BLaER1 (cell line): ENCODE measurements around the gene GALNT10.

Experiments used
- H3K27ac ChIP-seq: shearing (Covaris generic); formaldehyde crosslinking; 2 replicates; pipeline ENCODE4 v1.8.1; 2022
- H3K27me3 ChIP-seq: shearing (Covaris generic); formaldehyde crosslinking; 2 replicates; pipeline ENCODE4 v1.8.1; 2022
- H3K36me3 ChIP-seq: shearing (Covaris generic); formaldehyde crosslinking; 2 replicates; pipeline ENCODE4 v1.8.1; 2022
- H3K4me1 ChIP-seq: shearing (Covaris generic); formaldehyde crosslinking; 2 replicates; pipeline ENCODE4 v1.8.1; 2022
- H3K4me2 ChIP-seq: shearing (Covaris generic); formaldehyde crosslinking; 2 replicates; pipeline ENCODE4 v1.8.1; 2022
- H3K4me3 ChIP-seq: shearing (Covaris generic); formaldehyde crosslinking; 2 replicates; pipeline ENCODE4 v1.8.1; 2022
- H3K9ac ChIP-seq: shearing (Covaris generic); formaldehyde crosslinking; 2 replicates; pipeline ENCODE4 v1.8.1; 2022
- H3K9me3 ChIP-seq: shearing (Covaris generic); formaldehyde crosslinking; 2 replicates; pipeline ENCODE4 v1.8.1; 2022
- H4K20me1 ChIP-seq: shearing (Covaris generic); formaldehyde crosslinking; 2 replicates; pipeline ENCODE4 v1.8.1; 2022
- Cebpa-rat ChIP-seq: shearing (Covaris generic); IDR thresholded peaks from 2 replicates; pipeline ENCODE4 v1.8.1; 2022

GALNT10 gene

DNA sequence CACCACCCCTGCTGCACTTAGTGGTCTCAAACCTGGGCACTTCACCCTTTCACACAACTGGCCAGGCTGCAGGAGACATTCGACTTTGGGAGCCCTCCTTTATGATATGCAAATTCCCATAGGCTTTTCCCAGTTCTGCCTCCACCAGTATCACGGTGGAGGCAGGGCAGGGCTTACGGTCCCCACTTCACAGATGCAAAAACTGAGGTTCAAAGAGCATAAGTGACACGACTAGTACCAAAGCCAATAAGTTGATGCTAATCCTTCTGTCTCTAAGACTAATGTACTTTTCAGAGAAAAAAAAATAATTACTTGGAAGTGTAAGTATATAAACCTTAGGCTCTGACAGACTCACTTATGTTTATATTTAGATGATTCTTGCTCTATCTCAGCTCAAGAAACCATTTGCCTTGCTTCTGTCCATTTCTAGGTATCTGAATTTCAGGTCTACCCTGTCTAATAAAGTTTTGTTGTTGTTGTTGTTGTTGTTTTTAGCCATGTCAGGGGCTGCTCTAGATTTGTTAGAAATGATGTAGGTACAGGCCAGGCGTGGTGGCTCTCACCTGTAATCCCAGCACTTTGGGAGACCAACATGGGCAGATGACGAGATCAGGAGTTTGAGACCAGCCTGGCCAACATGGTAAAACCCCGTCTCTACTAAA, 10.7 kb downstream of the GALNT10 start:
- Histone ChIP-seq H3K4me1 (peaks cover 43% of the 10 kb centered on the region), H3K4me3 (no peak overlapping the region), H3K4me2 (no peak overlapping the region)

DNA sequence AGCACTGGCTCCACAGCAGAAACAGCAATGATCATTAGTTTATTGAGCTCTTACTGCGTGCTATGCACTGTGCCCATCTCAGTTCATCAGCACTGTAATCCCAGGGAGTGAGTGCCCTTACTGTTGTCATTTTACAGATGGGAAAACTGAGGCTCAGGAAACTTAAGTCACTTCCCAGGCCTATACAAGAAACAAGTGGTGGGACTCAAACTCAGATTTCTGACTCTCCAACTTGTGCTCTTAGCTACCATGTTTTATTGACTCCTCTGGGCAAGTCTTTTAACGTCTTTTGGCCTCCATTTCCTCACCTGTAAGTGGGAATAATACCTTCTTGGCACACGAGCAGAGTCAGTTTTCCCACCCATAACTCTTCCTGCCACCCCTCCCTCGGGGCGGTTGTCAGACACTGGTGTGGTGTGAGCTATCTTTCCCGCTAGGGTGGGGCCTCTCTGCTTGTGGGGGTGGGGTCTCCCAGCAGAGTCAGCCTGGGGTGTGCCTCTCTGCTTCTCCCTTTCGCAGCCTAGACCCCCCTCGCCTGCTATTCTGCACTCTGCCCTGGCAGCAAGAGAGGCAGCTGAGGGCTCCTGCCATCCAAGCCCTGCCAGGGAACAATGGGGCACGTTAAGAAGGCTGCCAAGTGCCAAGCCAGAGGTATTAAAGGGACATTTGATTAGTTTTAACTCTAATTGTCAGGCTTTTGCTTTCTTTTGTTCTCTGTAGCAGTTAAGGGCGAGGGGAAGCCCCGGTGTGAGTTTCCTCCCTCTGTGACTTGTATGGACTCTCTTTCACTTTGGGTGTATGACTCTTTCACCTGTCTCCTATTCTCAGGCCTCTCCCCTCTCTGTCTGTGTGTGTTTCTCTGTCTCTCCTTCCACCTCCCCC, 12.1 kb downstream of the GALNT10 start:
- H3K36me3 ChIP-seq = peaks cover 6% of the 10 kb centered on the region; the same call in 1 of the 2 replicates
- peaks cover 36% of the 10 kb centered on the region for H3K4me1 ChIP-seq
- H4K20me1 ChIP-seq = no peaks in the 10 kb centered on the region
- no peaks in the 10 kb centered on the region for H3K9me3 ChIP-seq
- no peak overlapping the region; the same call in 1 of the 2 replicates for H3K27ac ChIP-seq
- peak overlapping the region; percentile 55 for H3K4me2 ChIP-seq
- H3K27me3 ChIP-seq = no peaks in the 10 kb centered on the region
- no peak for TF ChIP-seq Cebpa-rat
- no peak overlapping the region for H3K4me3 ChIP-seq
- no peak overlapping the region for H3K9ac ChIP-seq

More for the DNA sequence above, 10.7 kb downstream of the GALNT10 start:
- Histone ChIP-seq H3K36me3 (peaks cover 6% of the 10 kb centered on the region; the same call in 1 of the 2 replicates), H3K9ac (no peak overlapping the region), H4K20me1 (no peaks in the 10 kb centered on the region), H3K9me3 (no peaks in the 10 kb centered on the region), H3K27ac (no peak overlapping the region), H3K27me3 (no peaks in the 10 kb centered on the region)
- TF ChIP-seq Cebpa-rat = no peak

DNA sequence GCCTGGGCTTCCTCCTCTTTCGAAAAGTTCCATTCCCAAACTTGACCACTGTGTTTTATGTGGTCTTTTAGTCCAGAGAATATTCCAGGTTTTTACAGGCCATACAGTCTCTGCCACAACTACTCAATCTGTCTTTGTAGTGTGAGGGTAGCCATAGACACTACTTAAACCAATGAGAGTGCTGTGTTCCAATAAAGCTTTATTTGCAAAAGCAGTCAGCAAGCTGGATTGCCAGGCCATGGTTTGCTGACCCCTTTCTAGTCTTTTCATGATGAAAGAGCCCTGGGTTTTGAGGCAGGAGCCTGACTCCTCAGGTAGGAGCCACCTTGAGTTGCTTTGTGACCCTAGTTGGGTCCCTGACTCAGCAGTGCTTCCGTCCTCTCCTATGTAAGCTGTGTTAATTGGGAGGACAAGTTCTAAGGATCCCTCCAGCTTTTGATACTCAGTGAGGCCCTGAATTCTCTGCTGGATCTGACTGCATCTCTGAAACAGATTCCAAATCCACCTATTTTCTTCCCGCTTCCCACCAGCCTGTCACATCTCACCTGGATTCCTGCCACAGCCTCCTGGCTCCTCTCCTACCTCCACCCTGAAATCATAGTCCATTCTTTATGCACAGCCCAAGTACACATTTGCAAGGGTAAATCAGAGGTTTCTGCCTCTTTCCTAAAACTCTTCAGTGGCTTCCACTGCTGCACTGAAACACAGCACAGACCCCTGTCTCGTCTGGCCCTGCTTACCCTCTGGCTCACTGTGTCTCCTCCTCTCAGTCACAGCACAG, 13.5 kb downstream of the GALNT10 start:
- H3K27me3 ChIP-seq = no peaks in the 10 kb centered on the region
- no peak overlapping the region for H3K4me2 ChIP-seq
- H3K9me3 ChIP-seq = 0 out of 2 replicates have a peak, but pooled peaks cover 2% of the 10 kb centered on the region
- TF ChIP-seq Cebpa-rat = no peak
- no peaks in the 10 kb centered on the region for H4K20me1 ChIP-seq
- no peaks in the 10 kb centered on the region for H3K36me3 ChIP-seq
- H3K4me1 ChIP-seq = peaks cover 28% of the 10 kb centered on the region
- no peak overlapping the region for H3K27ac ChIP-seq
- no peak overlapping the region for H3K4me3 ChIP-seq
- H3K9ac ChIP-seq = no peak overlapping the region

DNA sequence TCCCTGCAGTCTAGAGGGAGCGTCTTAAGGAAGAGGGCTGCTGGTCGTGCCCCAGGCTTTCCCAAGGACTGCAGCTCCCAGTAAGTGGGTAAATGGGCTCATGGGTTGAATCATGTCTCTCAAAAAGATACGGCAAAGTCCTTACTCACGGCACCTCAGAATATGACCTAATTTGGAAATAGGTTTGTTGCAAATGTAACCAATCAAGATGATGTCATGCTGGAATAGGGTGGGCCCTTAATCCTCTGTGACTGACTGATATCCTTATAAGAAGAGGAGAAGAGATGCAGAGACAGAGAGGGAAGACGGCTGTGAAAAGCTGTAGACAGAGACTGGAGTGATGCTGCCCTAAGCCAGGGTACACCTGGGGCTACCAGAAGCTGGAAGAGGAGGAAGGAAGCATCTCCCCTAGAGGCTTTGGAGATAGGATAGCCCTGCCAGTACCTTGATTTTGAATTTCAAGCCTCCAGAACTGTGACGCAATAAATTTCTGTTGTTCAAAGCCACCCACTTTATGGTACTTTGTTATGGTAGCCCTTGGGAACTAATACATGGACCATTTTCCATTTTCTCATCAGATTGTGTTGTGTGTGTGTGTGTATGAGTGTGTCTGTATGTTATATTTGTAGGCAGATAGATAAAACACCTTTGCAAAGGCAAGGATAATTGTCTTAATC, 15.0 kb downstream of the GALNT10 start:
- TF ChIP-seq Cebpa-rat = peak; percentile 43; the same call in 1 of the 2 replicates
- 0 out of 2 replicates have a peak, but pooled peaks cover 5% of the 10 kb centered on the region for H3K9me3 ChIP-seq
- H3K9ac ChIP-seq = no peak overlapping the region
- peaks cover 12% of the 10 kb centered on the region for H3K4me1 ChIP-seq
- H3K36me3 ChIP-seq = no peaks in the 10 kb centered on the region
- H3K27ac ChIP-seq = no peak overlapping the region
- H4K20me1 ChIP-seq = no peaks in the 10 kb centered on the region
- H3K27me3 ChIP-seq = no peaks in the 10 kb centered on the region
- no peak overlapping the region for H3K4me2 ChIP-seq
- no peak overlapping the region for H3K4me3 ChIP-seq

DNA sequence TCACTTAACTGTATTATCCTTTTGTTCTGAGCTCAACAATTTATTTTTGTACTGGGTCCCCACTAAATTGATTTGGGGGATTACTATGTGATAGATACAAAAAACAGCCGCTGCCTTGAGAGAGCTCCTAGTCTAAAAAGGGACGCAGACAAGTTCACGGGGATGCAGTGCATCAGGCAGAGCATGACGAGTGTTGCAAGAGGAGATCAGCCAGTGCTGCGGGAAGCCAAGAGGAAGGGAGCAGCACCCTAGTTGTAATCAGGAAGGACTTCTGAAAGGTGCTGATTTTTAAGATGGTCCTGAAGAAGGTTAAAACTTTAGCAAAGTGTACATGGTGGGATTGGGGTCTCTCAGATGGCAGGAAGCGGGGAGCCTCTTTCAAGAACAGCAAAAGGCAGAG, 15.8 kb downstream of the GALNT10 start:
- H3K27ac ChIP-seq = no peak overlapping the region
- H3K4me1 ChIP-seq = peaks cover 14% of the 10 kb centered on the region
- H3K27me3 ChIP-seq = no peaks in the 10 kb centered on the region
- no peaks in the 10 kb centered on the region for H3K36me3 ChIP-seq
- no peaks in the 10 kb centered on the region for H4K20me1 ChIP-seq
- no peak overlapping the region for H3K4me2 ChIP-seq
- no peak overlapping the region for H3K9ac ChIP-seq
- no peak overlapping the region for H3K4me3 ChIP-seq
- TF ChIP-seq Cebpa-rat = no peak
- 0 out of 2 replicates have a peak, but pooled peaks cover 5% of the 10 kb centered on the region for H3K9me3 ChIP-seq

DNA sequence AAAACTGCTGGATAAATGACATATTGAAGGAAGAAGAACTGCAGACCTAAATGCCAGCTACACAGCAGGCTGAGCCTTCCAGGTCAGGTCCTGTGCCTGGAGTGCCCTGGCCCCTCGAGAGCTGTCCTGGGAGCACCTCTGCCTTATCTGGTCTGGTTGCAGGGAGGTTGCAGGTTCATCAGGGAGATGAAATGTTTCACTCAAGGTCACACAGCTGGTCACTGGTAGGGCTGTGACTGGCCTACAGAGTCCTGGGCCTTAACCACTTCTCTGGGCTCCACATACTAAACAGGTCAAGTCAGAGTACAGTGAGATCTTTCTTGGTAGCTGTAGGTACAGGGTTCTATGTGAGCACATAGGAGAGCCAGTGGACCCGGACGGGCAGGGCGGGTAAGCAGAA, 16.7 kb downstream of the GALNT10 start:
- no peak overlapping the region for H3K4me3 ChIP-seq
- no peak overlapping the region for H3K4me2 ChIP-seq
- no peak overlapping the region for H3K27ac ChIP-seq
- H3K4me1 ChIP-seq = peaks cover 23% of the 10 kb centered on the region
- H4K20me1 ChIP-seq = no peaks in the 10 kb centered on the region
- 0 out of 2 replicates have a peak, but pooled peaks cover 5% of the 10 kb centered on the region for H3K9me3 ChIP-seq
- no peak overlapping the region for H3K9ac ChIP-seq
- H3K27me3 ChIP-seq = no peaks in the 10 kb centered on the region
- H3K36me3 ChIP-seq = no peaks in the 10 kb centered on the region
- TF ChIP-seq Cebpa-rat = no peak

DNA sequence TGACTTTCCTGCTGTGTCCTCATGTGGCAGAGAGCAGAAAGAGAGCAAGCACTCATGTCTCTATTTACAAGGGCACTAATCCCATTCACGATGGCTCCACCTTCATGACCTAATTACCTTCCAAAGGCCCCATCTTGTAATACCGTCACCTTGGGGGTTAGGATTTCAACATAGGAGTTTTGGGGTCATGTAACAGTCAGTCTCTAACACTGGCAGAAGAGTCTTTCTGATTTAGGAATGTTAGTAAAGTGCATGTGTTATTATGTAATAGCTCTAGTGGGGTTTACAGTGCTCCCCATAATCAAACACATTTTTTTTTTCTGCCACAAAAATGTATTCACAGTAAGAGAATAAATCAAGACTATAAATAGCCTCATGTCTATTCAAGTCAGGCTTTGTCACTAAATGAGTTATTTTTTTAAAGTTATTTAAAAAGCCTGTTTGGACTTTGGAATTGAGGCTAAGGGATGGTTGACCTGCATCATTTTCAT, 19.1 kb downstream of the GALNT10 start:
- Histone ChIP-seq H3K4me3 (no peak overlapping the region), H3K4me2 (no peak overlapping the region), H3K27me3 (no peaks in the 10 kb centered on the region), H3K9ac (no peak overlapping the region), H4K20me1 (no peaks in the 10 kb centered on the region), H3K27ac (no peak overlapping the region), H3K9me3 (0 out of 2 replicates have a peak, but pooled peaks cover 5% of the 10 kb centered on the region), H3K36me3 (no peaks in the 10 kb centered on the region), H3K4me1 (peaks cover 18% of the 10 kb centered on the region)
- TF ChIP-seq Cebpa-rat = no peak

DNA sequence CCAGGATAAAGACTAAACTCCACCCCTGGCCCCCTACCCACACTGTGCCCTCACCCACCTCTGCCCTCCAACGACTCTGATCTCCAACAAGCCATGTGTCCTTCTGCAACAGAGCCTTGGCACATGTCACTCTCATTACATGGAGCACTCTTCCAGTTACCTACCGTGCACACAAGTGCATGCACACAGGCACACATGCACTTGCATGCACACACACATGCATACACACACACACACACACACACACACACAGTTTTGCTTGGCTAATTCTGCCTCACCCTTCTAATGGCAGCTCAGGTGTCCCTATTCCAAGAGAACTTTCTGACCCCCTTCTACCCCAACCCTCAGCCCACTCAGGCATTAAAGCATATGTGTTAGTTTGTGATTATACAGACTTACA, 19.6 kb downstream of the GALNT10 start:
- no peak for TF ChIP-seq Cebpa-rat
- Histone ChIP-seq H3K27ac (no peak overlapping the region), H3K4me1 (peaks cover 18% of the 10 kb centered on the region)

More for the DNA sequence above, 19.6 kb downstream of the GALNT10 start:
- H3K9ac ChIP-seq = no peak overlapping the region
- no peak overlapping the region for H3K4me2 ChIP-seq
- H3K36me3 ChIP-seq = no peaks in the 10 kb centered on the region
- no peak overlapping the region for H3K4me3 ChIP-seq
- no peaks in the 10 kb centered on the region for H4K20me1 ChIP-seq
- no peaks in the 10 kb centered on the region for H3K27me3 ChIP-seq
- H3K9me3 ChIP-seq = 0 out of 2 replicates have a peak, but pooled peaks cover 5% of the 10 kb centered on the region
